K562 (cell line): ENCODE results near the gene APC2. TPM values are rescaled to one million over a fixed set of nuclear protein-coding genes. Genes with fewer than 3 reads are reported as not detected.
A peak's percentile ranks its signal among the peaks of the same experiment; 100 is the strongest.

Experiments used
- ATAC-seq: fragments of 200-7000 bp; cut with Tn5 transposase; 3 replicates; pipeline ENCODE4 v1.9.1; 2020; ENCODE audit warnings: moderate library complexity
- BruUV-seq: library from RNA; stranded (reverse); fragments of 400-500 nt; replicated peaks from 2 replicates; lab custom pipeline; 2021; lab: Mats Ljungman, UMichigan
- CTCF ChIA-PET: fragments of 300-600 bp; formaldehyde crosslinking; extraction: SDS; loops from one replicate; lab custom pipeline; 2021; ENCODE audit warnings: low intra/inter-chr PET ratio; lab: Yijun Ruan, JAX
- POLR2A ChIA-PET: fragments of 300-600, 350-650 bp; sonication (Branson Sonifier 250); formaldehyde crosslinking; extraction: SDS; loops from one replicate; lab custom pipeline; 2021; ENCODE audit warnings: antibody characterized with exemption, inconsistent platforms; lab: Yijun Ruan, JAX
- DNase-seq, 4 experiments: peaks; one replicate each; pipeline versions ENCODE4 v3.0.0 to v3.0.0-alpha.2; 2011 to 2018; ENCODE audit warnings: low spot score in 3 of 4, mixed read lengths in 3 of 4; ENCODE audit errors: extremely low read depth in 1 of 4
- FAIRE-seq: peaks from 2 replicates; lab custom pipeline; 2011; peaks lifted over from hg19 to GRCh38; lab: Jason Lieb, UNC
- H2AFZ ChIP-seq: 2 replicates; pipeline ENCODE4 v1.6.0; 2011; ENCODE audit warnings: low read depth, low read length, control low read depth, inconsistent platforms
- H3K27ac ChIP-seq: fragments of 200-600 bp; 3 replicates; pipeline ENCODE4 v1.8.0; 2011; ENCODE audit warnings: low read depth, mild to moderate bottlenecking, control low read depth, inconsistent platforms, low read length, moderate library complexity, mixed read lengths; ENCODE audit errors: extremely low read depth
- H3K27me3 ChIP-seq, 2 experiments: fragments of 300-600 bp in 1 of 2; 2 replicates in 1 of 2; 3 replicates in 1 of 2; pipeline versions ENCODE4 v1.6.0 to v1.8.0; 2011; ENCODE audit warnings: inconsistent platforms in 2 of 2, low read length in 2 of 2, mild to moderate bottlenecking in 1 of 2, mixed read lengths in 1 of 2, moderate library complexity in 1 of 2; ENCODE audit not compliant: control insufficient read depth in 2 of 2, insufficient read depth in 2 of 2
- H3K36me3 ChIP-seq: fragments of 300-600 bp; 3 replicates; pipeline ENCODE4 v1.8.0; 2011; ENCODE audit warnings: mild to moderate bottlenecking, low read length, inconsistent platforms; ENCODE audit not compliant: control insufficient read depth, insufficient read depth
- H3K4me1 ChIP-seq, 2 experiments: fragments of 200-600 bp in 1 of 2; replicated peaks in 1 of 2; 2 replicates in 1 of 2; 3 replicates in 1 of 2; pipeline versions ENCODE4 v1.5.1 to v1.8.0; 2011; ENCODE audit warnings: inconsistent platforms in 2 of 2, low read length in 2 of 2, mild to moderate bottlenecking in 1 of 2, mixed read lengths in 1 of 2, moderate library complexity in 1 of 2; ENCODE audit not compliant: control insufficient read depth in 2 of 2, insufficient read depth in 2 of 2
- H3K4me2 ChIP-seq: 2 replicates; pipeline ENCODE4 v1.6.1; 2011; ENCODE audit warnings: low read length, control low read depth, inconsistent platforms, mixed read lengths; ENCODE audit not compliant: insufficient read depth
- H3K4me3 ChIP-seq: fragments of 200-600 bp; sonication (generic), shearing (Covaris generic); 2 replicates; pipeline ENCODE4 v1.5.1; 2016; ENCODE audit warnings: control low read depth, inconsistent platforms
- H3K79me2 ChIP-seq: fragments of 200-600 bp; 3 replicates; pipeline ENCODE4 v1.8.0; 2011; ENCODE audit warnings: low read length, inconsistent platforms; ENCODE audit not compliant: control insufficient read depth, insufficient read depth
- H3K9ac ChIP-seq, 2 experiments: 2 replicates each; pipeline versions ENCODE4 v1.6.0 to v1.6.1; 2011; ENCODE audit warnings: low read depth in 2 of 2, low read length in 2 of 2, control low read depth in 1 of 2, inconsistent platforms in 1 of 2, mild to moderate bottlenecking in 1 of 2, mixed read lengths in 1 of 2; ENCODE audit not compliant: insufficient read depth in 1 of 2
- H3K9me1 ChIP-seq: one replicate; pipeline ENCODE4 v1.6.0; 2011; ENCODE audit warnings: inconsistent platforms, mild to moderate bottlenecking, low read length, moderate library complexity; ENCODE audit not compliant: control insufficient read depth, insufficient read depth
- H3K9me3 ChIP-seq: replicated peaks from 2 replicates; pipeline ENCODE4 v1.5.1; 2011; ENCODE audit warnings: low read depth, low read length, inconsistent platforms; ENCODE audit not compliant: control insufficient read depth, insufficient read depth
- H4K20me1 ChIP-seq: replicated peaks from 2 replicates; pipeline ENCODE4 v1.6.1; 2011; ENCODE audit warnings: low read length, inconsistent platforms, mixed read lengths; ENCODE audit not compliant: control insufficient read depth, insufficient read depth
- DNMT1 ChIP-seq: fragments of 450-650 bp; IDR thresholded peaks from 2 replicates; pipeline ENCODE4 v1.6.1; 2016; ENCODE audit warnings: antibody characterized with exemption, mild to moderate bottlenecking
- HNRNPL ChIP-seq: fragments of 200-400 bp; formaldehyde crosslinking; IDR thresholded peaks from 2 replicates; pipeline ENCODE4 v1.6.1; 2017; ENCODE audit warnings: low read depth, mild to moderate bottlenecking, low read length
- POLR2G ChIP-seq: fragments of 200-400 bp; formaldehyde crosslinking; IDR thresholded peaks from 2 replicates; pipeline ENCODE4 v1.6.1; 2017; ENCODE audit warnings: low read depth, mild to moderate bottlenecking, antibody characterized with exemption, low read length, moderate library complexity
- RBFOX2 ChIP-seq: fragments of 200-400 bp; formaldehyde crosslinking; IDR thresholded peaks from 2 replicates; pipeline ENCODE4 v1.6.1; 2017; ENCODE audit warnings: low read depth, mild to moderate bottlenecking, low read length, moderate library complexity
- RBM17 ChIP-seq: fragments of 200-400 bp; formaldehyde crosslinking; IDR thresholded peaks from 2 replicates; pipeline ENCODE4 v1.6.1; 2017; ENCODE audit warnings: low read depth, mild to moderate bottlenecking, low read length, borderline replicate concordance
- SRSF3 ChIP-seq: fragments of 200-400 bp; formaldehyde crosslinking; IDR thresholded peaks from 2 replicates; pipeline ENCODE4 v1.6.1; 2016; ENCODE audit warnings: mild to moderate bottlenecking, low read length, moderate library complexity; ENCODE audit not compliant: insufficient read depth
- WGBS: fragments of 100-300 bp; shearing (Covaris generic); methylation state at CpG from one replicate; pipeline ENCODE4 v1.1.6; 2016; ENCODE audit warnings: low coverage, mixed read lengths; ENCODE audit not compliant: insufficient coverage; ENCODE audit errors: missing lambda C conversion rate; 5-methylcytosine and 5-hydroxymethylcytosine counted together
- in situ Hi-C: fragments of 300-500 bp; cut with MboI; formaldehyde crosslinking; loops from 4 replicates; pipeline ENCODE4 v1.15.0; 2018; ENCODE audit warnings: inconsistent platforms, mixed read lengths
- intact Hi-C: fragments of 100-400 bp; cut with micrococcal nuclease; formaldehyde crosslinking; loops from 2 replicates; pipeline ENCODE4 v1.14.2; 2022
- polyA plus RNA-seq, 8 experiments: library from polyadenylated mRNA; depleted of rRNA in 4 of 8; stranded (reverse) in 5 of 8; unstranded in 3 of 8; fragments of >200 nt; fragmentation: Nextera tagmentation in 2 of 8; fragmentation: Illumina TruSeq in 1 of 8; extraction: Ambion mirVana in 2 of 8; extraction: Trizol in 1 of 8; gene quantifications; 2 replicates each; pipeline versions ENCODE4 v1.2.1 to v1.2.3, GENCODE V29; 2011 to 2014; ENCODE audit warnings: inconsistent platforms in 1 of 8, missing spikeins in 1 of 8
- total RNA-seq, 7 experiments: library from RNA; depleted of rRNA in 6 of 7; stranded (reverse); fragments of >200 nt in 6 of 7; fragmentation: Illumina TruSeq in 2 of 7; extraction: Trizol in 2 of 7; gene quantifications; 2 replicates each; pipeline versions ENCODE4 v1.2.1 to v1.2.3, GENCODE V29; 2011 to 2021; ENCODE audit warnings: low replicate concordance in 1 of 7
- TF ChIP-seq, protein P1 (sequence below): fragments of 250-450 bp; sonication (Bioruptor Pico); IDR thresholded peaks from 2 replicates; pipeline ENCODE4 v1.8.0; 2021; ENCODE audit warnings: borderline replicate concordance, mild to moderate bottlenecking, moderate library complexity; ENCODE audit not compliant: poor library complexity, severe bottlenecking

The APC2 gene
- total and polyA plus RNA-seq, 9 of the 15 experiments (the other 6 are each of a cell fraction or from before 2014, with no cell fraction given) = 0.01 to 0.40 (median 0.05) TPM; not detected in 3

DNA sequence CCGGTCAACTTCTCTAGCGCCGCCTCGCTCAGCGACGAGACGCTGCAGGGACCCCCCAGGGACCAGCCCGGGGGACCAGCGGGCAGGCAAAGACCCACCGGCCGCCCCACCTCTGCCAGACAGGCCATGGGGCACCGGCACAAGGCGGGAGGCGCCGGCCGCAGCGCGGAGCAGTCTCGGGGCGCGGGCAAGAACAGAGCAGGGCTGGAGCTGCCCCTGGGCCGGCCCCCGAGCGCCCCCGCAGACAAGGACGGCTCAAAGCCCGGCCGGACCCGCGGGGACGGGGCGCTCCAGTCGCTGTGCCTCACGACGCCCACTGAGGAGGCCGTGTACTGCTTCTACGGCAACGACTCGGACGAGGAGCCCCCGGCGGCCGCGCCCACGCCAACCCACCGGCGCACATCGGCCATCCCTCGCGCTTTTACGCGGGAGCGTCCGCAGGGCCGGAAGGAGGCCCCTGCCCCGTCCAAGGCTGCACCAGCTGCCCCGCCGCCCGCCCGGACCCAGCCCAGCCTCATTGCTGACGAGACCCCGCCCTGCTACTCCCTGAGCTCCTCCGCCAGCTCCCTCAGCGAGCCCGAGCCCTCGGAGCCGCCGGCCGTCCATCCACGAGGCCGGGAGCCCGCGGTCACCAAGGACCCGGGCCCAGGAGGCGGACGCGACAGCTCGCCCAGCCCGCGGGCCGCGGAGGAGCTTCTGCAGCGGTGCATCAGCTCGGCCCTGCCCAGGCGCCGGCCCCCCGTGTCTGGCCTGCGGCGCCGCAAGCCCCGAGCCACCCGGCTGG lies 17.8 kb downstream of the APC2 start:
- TF ChIP-seq RBM17 (no peak), RBFOX2 (peak; percentile 12; the same call in 1 of the 2 replicates)
- TF ChIP-seq, all 486 proteins: peak for 1
- Histone ChIP-seq H3K79me2 (peaks cover 21% of the 10 kb centered on the region), H3K27me3 (no peaks in the 10 kb centered on the region), H3K4me2 (no peak overlapping the region), H4K20me1 (peaks cover 14% of the 10 kb centered on the region), H3K9me1 (no peaks in the 10 kb centered on the region), H3K4me1 (peaks cover 6 to 63% of the 10 kb centered on the region in 2 experiments; a peak in 4 of 5 replicates), H3K9me3 (no peaks in the 10 kb centered on the region), H3K36me3 (no peaks in the 10 kb centered on the region), H3K4me3 (no peak overlapping the region), H3K9ac (no peak overlapping the region), H2AFZ (no peak overlapping the region), H3K27ac (no peak overlapping the region)
- ATAC-seq = no peak
- ChIA-PET POLR2A (interaction anchor here (0.7 to 1.2 kb wide), 3 partner anchors 10 to 201 kb away, joined by 3 to 8 read pairs (median 4); no protein-coding TSS in a partner anchor), CTCF (no interaction called here)
- in situ Hi-C loops (no loop called here), intact Hi-C loops (no loop called here)
- no TSS peak for BruUV-seq
- WGBS = 97% methylated on average over 16 of the region's 92 CpGs
- no peak for DNase-seq
- FAIRE-seq = no peak

DNA sequence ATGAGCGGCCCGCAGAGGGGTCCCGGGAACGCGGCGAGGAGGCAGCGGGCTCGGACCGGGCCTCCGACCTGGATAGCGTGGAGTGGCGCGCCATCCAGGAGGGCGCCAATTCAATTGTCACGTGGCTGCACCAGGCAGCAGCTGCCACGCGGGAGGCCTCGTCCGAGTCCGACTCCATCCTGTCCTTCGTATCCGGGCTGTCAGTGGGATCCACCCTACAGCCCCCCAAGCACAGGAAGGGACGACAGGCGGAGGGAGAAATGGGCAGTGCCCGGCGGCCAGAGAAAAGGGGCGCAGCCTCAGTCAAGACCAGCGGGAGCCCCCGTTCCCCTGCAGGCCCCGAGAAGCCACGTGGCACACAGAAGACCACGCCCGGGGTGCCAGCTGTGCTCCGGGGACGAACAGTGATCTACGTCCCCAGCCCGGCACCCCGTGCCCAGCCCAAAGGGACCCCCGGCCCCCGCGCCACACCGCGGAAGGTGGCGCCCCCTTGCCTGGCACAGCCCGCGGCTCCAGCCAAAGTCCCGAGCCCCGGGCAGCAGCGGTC lies 18.4 kb downstream of the APC2 start:
- 93% methylated on average over 20 of the region's 49 CpGs for WGBS
- Histone ChIP-seq H3K36me3 (no peaks in the 10 kb centered on the region), H3K9me1 (no peaks in the 10 kb centered on the region), H3K27ac (no peak overlapping the region), H3K4me1 (peaks cover 6 to 70% of the 10 kb centered on the region in 2 experiments; a peak in 4 of 5 replicates), H3K27me3 (no peaks in the 10 kb centered on the region), H3K4me2 (no peak overlapping the region), H3K9me3 (no peaks in the 10 kb centered on the region), H2AFZ (no peak overlapping the region), H3K9ac (no peak overlapping the region), H4K20me1 (peaks cover 14% of the 10 kb centered on the region), H3K79me2 (peaks cover 21% of the 10 kb centered on the region), H3K4me3 (no peak overlapping the region)
- no TSS peak for BruUV-seq
- CTCF ChIA-PET = no interaction called here
- intact Hi-C loops = no loop called here
- POLR2A ChIA-PET = no interaction called here
- DNase-seq = no peak
- no peak for ATAC-seq
- no peak for FAIRE-seq
- in situ Hi-C loops = no loop called here
- TF ChIP-seq POLR2G = peak; percentile 48
- TF ChIP-seq HNRNPL = peak; percentile 80; the same call in 1 of the 2 replicates
- no peak for TF ChIP-seq DNMT1
- no peak for TF ChIP-seq SRSF3
- TF ChIP-seq, protein P1, sequence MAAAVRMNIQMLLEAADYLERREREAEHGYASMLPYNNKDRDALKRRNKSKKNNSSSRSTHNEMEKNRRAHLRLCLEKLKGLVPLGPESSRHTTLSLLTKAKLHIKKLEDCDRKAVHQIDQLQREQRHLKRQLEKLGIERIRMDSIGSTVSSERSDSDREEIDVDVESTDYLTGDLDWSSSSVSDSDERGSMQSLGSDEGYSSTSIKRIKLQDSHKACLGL = no peak
